Smooth muscle cell (in vitro differentiated cells): ENCODE data around the gene PLAC8L1. TPM values are rescaled to one million over a fixed set of nuclear protein-coding genes. Genes with fewer than 3 reads are reported as not detected.

ENCODE experiments used
- DNase-seq: peaks from one replicate; lab custom pipeline; 2025; ENCODE audit not compliant: unreplicated experiment; lab: John Stamatoyannopoulos, UW
- H2AFZ ChIP-seq: fragments of 200-600 bp; sonication (generic); 2 replicates; pipeline ENCODE4 v1.6.0; 2016; ENCODE audit warnings: antibody characterized with exemption, low read depth, mild to moderate bottlenecking
- H3F3A ChIP-seq: fragments of 200-600 bp; sonication (generic); 2 replicates; pipeline ENCODE4 v1.6.0; 2017; ENCODE audit warnings: antibody characterized with exemption, low read depth
- H3K27ac ChIP-seq: fragments of 200-600 bp; sonication (generic); 2 replicates; pipeline ENCODE4 v1.5.1; 2016; ENCODE audit warnings: low read depth, mild to moderate bottlenecking
- H3K27me3 ChIP-seq: fragments of 200-600 bp; sonication (generic); 2 replicates; pipeline ENCODE4 v1.6.1; 2016; ENCODE audit warnings: low read depth, mild to moderate bottlenecking
- H3K36me3 ChIP-seq: fragments of 200-600 bp; sonication (generic); 2 replicates; pipeline ENCODE4 v1.5.1; 2016; ENCODE audit warnings: low read depth
- H3K4me1 ChIP-seq: fragments of 200-600 bp; sonication (generic); 2 replicates; pipeline ENCODE4 v1.5.1; 2016; ENCODE audit warnings: low read depth
- H3K4me2 ChIP-seq: fragments of 200-600 bp; sonication (generic); 2 replicates; pipeline ENCODE4 v1.6.0; 2016; ENCODE audit warnings: mild to moderate bottlenecking
- H3K4me3 ChIP-seq: fragments of 200-600 bp; sonication (generic); 2 replicates; pipeline ENCODE4 v1.5.1; 2016; ENCODE audit warnings: mild to moderate bottlenecking
- H3K79me2 ChIP-seq: fragments of 200-600 bp; sonication (generic); 2 replicates; pipeline ENCODE4 v1.6.0; 2016; ENCODE audit warnings: low read depth, mild to moderate bottlenecking
- H3K9ac ChIP-seq: fragments of 200-600 bp; sonication (generic); 2 replicates; pipeline ENCODE4 v1.6.0; 2016; ENCODE audit warnings: low read depth
- H3K9me3 ChIP-seq: fragments of 200-600 bp; sonication (generic); replicated peaks from 2 replicates; pipeline ENCODE4 v1.5.1; 2016; ENCODE audit warnings: low read depth
- H4K20me1 ChIP-seq: fragments of 200-600 bp; sonication (generic); 2 replicates; pipeline ENCODE4 v1.6.0; 2016; ENCODE audit warnings: low read depth
- WGBS: methylation state at CpG from one replicate; pipeline ENCODE4 v1.1.7; 2016; ENCODE audit warnings: low lambda C conversion rate; 5-methylcytosine and 5-hydroxymethylcytosine counted together
- polyA plus RNA-seq: library from polyadenylated mRNA; unstranded; fragments of >200 nt; fragmentation: Nextera tagmentation; extraction: Ambion mirVana; gene quantifications from 2 replicates; pipeline ENCODE4 v1.2.1, GENCODE V29; 2016
- total RNA-seq: library from RNA; depleted of rRNA; stranded (reverse); fragments of >200 nt; gene quantifications from 2 replicates; pipeline ENCODE4 v1.2.3, GENCODE V29; 2014
- TF ChIP-seq, protein P1 (sequence below): fragments of 200-600 bp; sonication (generic); IDR thresholded peaks from 2 replicates; pipeline ENCODE4 v1.5.1; 2017; ENCODE audit warnings: borderline replicate concordance, mild to moderate bottlenecking, antibody characterized with exemption; ENCODE audit not compliant: insufficient read depth, poor library complexity, severe bottlenecking

PLAC8L1 gene
- total and polyA plus RNA-seq, 2 experiments from 2014 or later: 0.35 TPM; not detected in 1

DNA sequence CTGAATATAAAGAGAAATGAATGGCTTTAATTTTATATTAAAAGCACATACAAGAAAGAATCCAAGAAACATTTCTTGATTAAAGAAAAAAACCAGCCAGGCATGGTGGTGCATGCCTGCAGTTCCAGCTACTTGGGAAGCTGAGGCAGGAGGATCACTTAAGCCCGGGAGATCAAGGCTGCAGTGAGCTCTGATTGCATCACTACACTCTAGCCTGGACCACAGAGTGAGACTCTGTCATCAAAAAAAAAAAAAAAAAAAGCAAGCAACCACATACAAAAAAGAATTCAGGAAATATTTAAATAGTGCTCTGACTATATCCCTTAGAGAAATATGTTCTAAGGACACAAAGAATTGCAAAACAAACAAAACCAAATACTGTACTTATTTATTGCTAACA is 2.5 kb upstream of the PLAC8L1 start:
- Histone ChIP-seq H3K27me3 (no peaks in the 10 kb centered on the region), H3K27ac (no peak overlapping the region), H3K9ac (no peak overlapping the region), H3K4me1 (no peaks in the 10 kb centered on the region), H3K79me2 (no peaks in the 10 kb centered on the region), H3K9me3 (no peaks in the 10 kb centered on the region), H4K20me1 (no peaks in the 10 kb centered on the region), H3F3A (no peaks in the 10 kb centered on the region), H3K36me3 (no peaks in the 10 kb centered on the region), H3K4me3 (no peak overlapping the region), H2AFZ (no peak overlapping the region), H3K4me2 (no peak overlapping the region)
- no peak for DNase-seq
- TF ChIP-seq, protein P1, sequence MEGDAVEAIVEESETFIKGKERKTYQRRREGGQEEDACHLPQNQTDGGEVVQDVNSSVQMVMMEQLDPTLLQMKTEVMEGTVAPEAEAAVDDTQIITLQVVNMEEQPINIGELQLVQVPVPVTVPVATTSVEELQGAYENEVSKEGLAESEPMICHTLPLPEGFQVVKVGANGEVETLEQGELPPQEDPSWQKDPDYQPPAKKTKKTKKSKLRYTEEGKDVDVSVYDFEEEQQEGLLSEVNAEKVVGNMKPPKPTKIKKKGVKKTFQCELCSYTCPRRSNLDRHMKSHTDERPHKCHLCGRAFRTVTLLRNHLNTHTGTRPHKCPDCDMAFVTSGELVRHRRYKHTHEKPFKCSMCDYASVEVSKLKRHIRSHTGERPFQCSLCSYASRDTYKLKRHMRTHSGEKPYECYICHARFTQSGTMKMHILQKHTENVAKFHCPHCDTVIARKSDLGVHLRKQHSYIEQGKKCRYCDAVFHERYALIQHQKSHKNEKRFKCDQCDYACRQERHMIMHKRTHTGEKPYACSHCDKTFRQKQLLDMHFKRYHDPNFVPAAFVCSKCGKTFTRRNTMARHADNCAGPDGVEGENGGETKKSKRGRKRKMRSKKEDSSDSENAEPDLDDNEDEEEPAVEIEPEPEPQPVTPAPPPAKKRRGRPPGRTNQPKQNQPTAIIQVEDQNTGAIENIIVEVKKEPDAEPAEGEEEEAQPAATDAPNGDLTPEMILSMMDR: no peak
- 13% methylated on average over 1 of the region's 1 CpG for WGBS

DNA sequence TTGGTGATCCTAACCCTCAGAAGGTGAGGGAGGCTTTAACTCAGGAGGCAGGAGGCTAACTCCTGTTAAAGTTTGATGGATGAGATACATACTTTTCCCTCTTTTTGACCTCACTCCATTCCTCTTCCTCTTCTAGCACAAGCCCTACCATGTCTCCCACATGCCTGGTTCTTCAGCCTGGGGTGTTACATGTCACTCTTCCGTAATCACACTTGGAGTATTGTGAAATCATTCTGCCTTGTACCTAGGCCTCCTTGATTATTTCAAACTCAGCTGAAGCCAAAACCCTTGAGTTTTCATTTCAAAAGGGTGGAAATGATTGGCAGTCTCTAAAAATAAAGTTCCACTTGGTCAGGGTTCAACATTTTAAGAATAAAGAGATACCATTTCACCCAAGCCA is 1.8 kb downstream of the PLAC8L1 start:
- Histone ChIP-seq H3K4me3 (no peak overlapping the region), H4K20me1 (no peaks in the 10 kb centered on the region), H2AFZ (no peak overlapping the region), H3K27me3 (no peaks in the 10 kb centered on the region), H3K36me3 (no peaks in the 10 kb centered on the region), H3K4me1 (peaks cover 4% of the 10 kb centered on the region), H3K4me2 (no peak overlapping the region), H3K9me3 (no peaks in the 10 kb centered on the region), H3F3A (no peaks in the 10 kb centered on the region), H3K9ac (no peak overlapping the region), H3K27ac (no peak overlapping the region), H3K79me2 (no peaks in the 10 kb centered on the region)
- TF ChIP-seq, protein P1: no peak
- 82% methylated on average over 1 of the region's 1 CpG for WGBS
- no peak for DNase-seq

DNA sequence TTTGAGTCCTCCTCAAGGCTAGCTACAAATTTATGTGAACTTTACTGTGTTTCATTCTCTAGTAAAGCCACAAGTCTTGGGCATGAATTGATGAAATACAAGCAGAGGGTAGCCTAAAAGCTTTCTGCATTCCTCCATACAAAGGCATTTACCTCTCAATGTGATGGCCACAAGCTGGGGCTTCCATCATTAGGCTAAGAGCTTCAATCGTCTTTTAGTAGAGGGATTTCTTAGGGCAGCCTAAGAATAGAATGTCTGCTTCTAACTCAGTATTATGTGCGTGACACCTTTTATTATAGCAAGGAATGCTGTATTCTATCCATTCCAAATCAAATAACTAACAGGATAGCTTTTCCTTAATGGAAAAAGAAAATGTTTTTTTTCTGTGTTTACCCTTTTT is 3.7 kb downstream of the PLAC8L1 start:
- Histone ChIP-seq H3K9ac (no peak overlapping the region), H3K27ac (no peak overlapping the region), H3K4me1 (peaks cover 4% of the 10 kb centered on the region), H2AFZ (no peak overlapping the region), H3K9me3 (no peaks in the 10 kb centered on the region), H3K4me2 (no peak overlapping the region), H4K20me1 (no peaks in the 10 kb centered on the region), H3K36me3 (no peaks in the 10 kb centered on the region), H3K79me2 (no peaks in the 10 kb centered on the region), H3K4me3 (no peak overlapping the region), H3K27me3 (no peaks in the 10 kb centered on the region), H3F3A (no peaks in the 10 kb centered on the region)
- TF ChIP-seq, protein P1: no peak
- no peak for DNase-seq
- WGBS: 84% methylated on average over 2 of the region's 2 CpGs

DNA sequence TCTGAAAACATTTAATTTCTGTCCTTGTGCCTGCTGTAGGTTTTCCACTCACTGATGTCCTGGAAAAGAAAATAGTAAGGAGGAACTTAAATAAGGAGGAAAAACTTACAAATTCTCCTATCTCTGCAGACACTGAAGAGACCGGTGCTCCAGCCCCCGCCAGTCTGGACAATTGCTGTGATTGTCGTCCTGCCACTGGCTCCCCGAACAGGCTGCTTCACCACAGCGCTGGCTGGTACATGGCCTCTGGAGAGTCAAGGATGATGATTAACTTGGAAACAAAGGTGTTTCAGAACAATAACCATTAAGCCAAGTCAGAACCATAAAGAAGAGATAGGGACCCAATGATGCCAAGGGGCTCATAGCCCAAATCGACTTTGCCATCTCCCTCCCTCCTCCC is 7.3 kb downstream of the PLAC8L1 start:
- no peak overlapping the region for H3K9ac ChIP-seq
- H3F3A ChIP-seq: no peaks in the 10 kb centered on the region
- H3K4me2 ChIP-seq: no peak overlapping the region
- TF ChIP-seq, protein P1: no peak
- 84% methylated on average over 6 of the region's 6 CpGs for WGBS
- H4K20me1 ChIP-seq: no peaks in the 10 kb centered on the region
- DNase-seq: no peak
- no peaks in the 10 kb centered on the region for H3K9me3 ChIP-seq
- no peaks in the 10 kb centered on the region for H3K79me2 ChIP-seq
- H3K36me3 ChIP-seq: no peaks in the 10 kb centered on the region
- no peak overlapping the region for H2AFZ ChIP-seq
- H3K4me1 ChIP-seq: peaks cover 4% of the 10 kb centered on the region
- no peak overlapping the region for H3K27ac ChIP-seq
- no peak overlapping the region for H3K4me3 ChIP-seq
- no peaks in the 10 kb centered on the region for H3K27me3 ChIP-seq
